ENCODE measurements around the gene CEPT1. TPM values are rescaled to one million over a fixed set of nuclear protein-coding genes. Genes with fewer than 3 reads are reported as not detected.

CEPT1 gene
- total and polyA plus RNA-seq, 2 of the 13 experiments (the other 11 are each of a cell fraction or from before 2014, with no cell fraction given) = 35.7 to 48.2 TPM

- no peak for DNase-seq (ENCODE audit: low spot score)
- Histone ChIP-seq H3K36me3 (replicated peaks in 1 of 2; ENCODE audit: control insufficient read depth in 1 of 2, insufficient read depth in 2 of 2, low read length in 2 of 2) (no peaks in the 10 kb centered on the region), H3K79me2 (ENCODE audit: insufficient read depth, low read length) (no peaks in the 10 kb centered on the region), H3K4me2 (ENCODE audit: low read depth, low read length) (peak overlapping the region; percentile 71; the same call in 1 of the 2 replicates), H3K27me3 (ENCODE audit: control insufficient read depth in 1 of 2, insufficient read depth in 2 of 2, low read length in 2 of 2) (no peaks in the 10 kb centered on the region; a peak in 1 of 5 replicates), H3K4me1 (ENCODE audit: insufficient read depth, low read length) (peaks cover 45% of the 10 kb centered on the region), H3K27ac (ENCODE audit: extremely low read length, insufficient read depth, low read length) (no peak overlapping the region), H4K20me1 (ENCODE audit: insufficient read depth, low read length) (no peaks in the 10 kb centered on the region), H3K9ac (ENCODE audit: insufficient read depth, low read depth, low read length) (no peak overlapping the region), H2AFZ (ENCODE audit: low read length) (no peak overlapping the region), H3K9me3 (ENCODE audit: low read length) (no peaks in the 10 kb centered on the region), H3K4me3 (replicated peaks in 1 of 3; ENCODE audit: insufficient read depth in 1 of 3, low read depth in 2 of 3, low read length in 3 of 3) (no peak overlapping the region)
- FAIRE-seq = no peak
- intact Hi-C loops (cut with micrococcal nuclease; ENCODE audit: unreplicated experiment) (loop anchor here (5.0 kb wide), 2 partner anchors 126 to 189 kb away; no protein-coding TSS in a partner anchor), in situ Hi-C loops (cut with HindIII; ENCODE audit: extremely low pct_ligation_motif_present, low pct_unique_long_range_greater_than_20kb) (loop anchor here (5.0 kb wide), 2 partner anchors 111 to 181 kb away; no protein-coding TSS in a partner anchor)
- CTCF ChIA-PET (ENCODE audit: low intra/inter-chr PET ratio, low total read pairs) = interaction anchor here (1.6 to 5.1 kb wide), 3 partner anchors 49 to 179 kb away, joined by 4 to 77 read pairs (median 17); no protein-coding TSS in a partner anchor
- POLR2A ChIA-PET = interaction anchor here (1.5 kb wide), 1 partner anchor 196 kb away, joined by 4 read pairs; no protein-coding TSS in a partner anchor
- TF ChIP-seq ZNF772 (CRISPR knock-in tag; IDR thresholded peaks at IDR 0.05) (no peak), FOSL1 (CRISPR knock-in tag; IDR thresholded peaks at IDR 0.05; ENCODE audit: borderline replicate concordance) (no peak), HNRNPL (IDR thresholded peaks at IDR 0.05; ENCODE audit: low read depth, low read length) (no peak), ARNT2 (CRISPR knock-in tag; IDR thresholded peaks at IDR 0.05; ENCODE audit: low read depth) (no peak)
- TF ChIP-seq, protein P1, sequence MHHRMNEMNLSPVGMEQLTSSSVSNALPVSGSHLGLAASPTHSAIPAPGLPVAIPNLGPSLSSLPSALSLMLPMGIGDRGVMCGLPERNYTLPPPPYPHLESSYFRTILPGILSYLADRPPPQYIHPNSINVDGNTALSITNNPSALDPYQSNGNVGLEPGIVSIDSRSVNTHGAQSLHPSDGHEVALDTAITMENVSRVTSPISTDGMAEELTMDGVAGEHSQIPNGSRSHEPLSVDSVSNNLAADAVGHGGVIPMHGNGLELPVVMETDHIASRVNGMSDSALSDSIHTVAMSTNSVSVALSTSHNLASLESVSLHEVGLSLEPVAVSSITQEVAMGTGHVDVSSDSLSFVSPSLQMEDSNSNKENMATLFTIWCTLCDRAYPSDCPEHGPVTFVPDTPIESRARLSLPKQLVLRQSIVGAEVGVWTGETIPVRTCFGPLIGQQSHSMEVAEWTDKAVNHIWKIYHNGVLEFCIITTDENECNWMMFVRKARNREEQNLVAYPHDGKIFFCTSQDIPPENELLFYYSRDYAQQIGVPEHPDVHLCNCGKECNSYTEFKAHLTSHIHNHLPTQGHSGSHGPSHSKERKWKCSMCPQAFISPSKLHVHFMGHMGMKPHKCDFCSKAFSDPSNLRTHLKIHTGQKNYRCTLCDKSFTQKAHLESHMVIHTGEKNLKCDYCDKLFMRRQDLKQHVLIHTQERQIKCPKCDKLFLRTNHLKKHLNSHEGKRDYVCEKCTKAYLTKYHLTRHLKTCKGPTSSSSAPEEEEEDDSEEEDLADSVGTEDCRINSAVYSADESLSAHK (CRISPR knock-in tag; IDR thresholded peaks at IDR 0.05; ENCODE audit: borderline replicate concordance) = no peak
- BruUV-seq (replicated peaks) = no TSS peak
- 27% methylated on average over 2 of the region's 2 CpGs for WGBS (ENCODE audit: low lambda C conversion rate)
- ATAC-seq = no peak
These were observed 81.2 kb downstream of the CEPT1 start for GRCh38 chr1:111221276-111221632.

Measured in HepG2 (cell line).